Fibroblast of peridontal ligament (primary cell): ENCODE results near the gene DLGAP4.

ENCODE experiments used
- DNase-seq: peaks from one replicate; pipeline ENCODE4 v3.0.0-alpha.2; 2010; ENCODE audit errors: extremely low read depth

DLGAP4 gene

GRCh38 chr20:36477475-36477874 is 171.3 kb downstream of the DLGAP4 start:
- no peak for DNase-seq

GRCh38 chr20:36478137-36478905 is 172.2 kb downstream of the DLGAP4 start:
- DNase-seq = no peak

GRCh38 chr20:36479938-36480337 is 173.8 kb downstream of the DLGAP4 start:
- DNase-seq = no peak

GRCh38 chr20:36480456-36481048 is 174.4 kb downstream of the DLGAP4 start:
- no peak for DNase-seq

GRCh38 chr20:36481380-36482043 is 175.4 kb downstream of the DLGAP4 start:
- peak; percentile 58 for DNase-seq

- no peak for DNase-seq
These were observed 175.9 kb downstream of the DLGAP4 start for GRCh38 chr20:36482044-36482473.

- DNase-seq = no peak
These were observed 177.2 kb downstream of the DLGAP4 start for GRCh38 chr20:36483209-36483918.

- no peak for DNase-seq
These were observed 178.0 kb downstream of the DLGAP4 start for GRCh38 chr20:36483919-36484808.

GRCh38 chr20:36485286-36485685 is 179.1 kb downstream of the DLGAP4 start:
- no peak for DNase-seq

GRCh38 chr20:36487069-36487468 is 180.9 kb downstream of the DLGAP4 start:
- DNase-seq = no peak

- DNase-seq = peak; percentile 22
These were observed 184.1 kb downstream of the DLGAP4 start for GRCh38 chr20:36490191-36490590.

GRCh38 chr20:36491901-36492617 is 185.9 kb downstream of the DLGAP4 start:
- no peak for DNase-seq

GRCh38 chr20:36493051-36493800 is 187.1 kb downstream of the DLGAP4 start:
- no peak for DNase-seq

GRCh38 chr20:36493801-36494114 is 187.6 kb downstream of the DLGAP4 start:
- DNase-seq = peak; percentile 87

- no peak for DNase-seq
These were observed 190.8 kb downstream of the DLGAP4 start for GRCh38 chr20:36496707-36497669.

GRCh38 chr20:36497856-36498255 is 191.7 kb downstream of the DLGAP4 start:
- DNase-seq = no peak

GRCh38 chr20:36498386-36499179 is 192.4 kb downstream of the DLGAP4 start:
- no peak for DNase-seq

- no peak for DNase-seq
These were observed 193.1 kb downstream of the DLGAP4 start for GRCh38 chr20:36499211-36499610.
